ENCODE measurements around the gene MEN1.

MEN1 gene

DNA sequence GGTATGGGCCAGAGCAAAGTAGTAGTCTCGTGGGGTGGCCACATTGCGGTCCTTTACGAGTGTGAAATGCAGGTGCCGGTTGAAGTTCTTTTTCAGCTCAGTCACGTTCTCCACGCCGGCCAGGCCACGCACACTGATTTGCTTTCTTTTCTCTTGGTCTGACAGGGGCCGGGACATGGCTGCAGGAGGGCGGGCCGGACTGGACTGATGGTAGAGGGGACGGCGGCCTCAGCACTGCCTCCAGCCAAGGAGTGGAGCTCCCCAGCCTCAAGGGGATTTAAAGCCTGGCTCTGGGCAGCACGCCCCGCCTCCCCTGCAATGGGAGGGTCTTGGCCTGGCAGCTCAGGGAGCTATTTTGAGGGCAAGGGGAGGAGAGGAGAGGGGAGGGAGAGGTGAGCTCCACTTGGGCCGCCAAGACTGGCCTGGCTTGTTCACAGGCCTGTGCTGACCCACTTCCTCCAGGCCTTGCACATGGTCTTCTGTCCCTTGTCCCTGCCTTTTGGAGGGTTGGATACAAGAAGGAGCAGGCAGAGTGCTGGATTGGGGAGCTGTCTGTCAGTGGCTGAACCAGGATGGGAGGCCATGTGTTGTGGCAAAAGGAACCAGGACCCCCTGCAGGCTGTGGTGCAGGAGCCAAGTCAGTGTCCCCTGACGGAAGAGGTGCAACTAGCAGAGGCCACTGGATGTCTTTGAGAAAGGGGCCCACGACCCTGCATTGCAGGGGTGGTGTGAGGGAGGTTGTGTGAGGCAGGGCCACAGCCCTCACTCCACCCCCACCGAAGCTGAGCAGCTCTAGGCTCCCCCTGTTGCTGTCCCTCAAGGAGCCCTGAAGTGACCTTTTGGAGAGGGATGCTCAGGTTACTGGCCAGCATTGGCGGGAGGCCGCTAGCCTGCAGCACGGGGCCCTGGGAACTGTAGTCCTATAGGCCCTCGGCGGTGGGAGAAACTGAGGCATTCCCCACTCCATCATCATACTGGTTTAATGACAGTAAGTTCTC, 50.3 kb downstream of the MEN1 start, which contains the start of gene PYGM:
PYGM (minus strand) TSS at position 253 of the 998 bp plus-strand sequence; CDS start at position 177, 76 bp downstream.
- no peak for DNase-seq

DNA sequence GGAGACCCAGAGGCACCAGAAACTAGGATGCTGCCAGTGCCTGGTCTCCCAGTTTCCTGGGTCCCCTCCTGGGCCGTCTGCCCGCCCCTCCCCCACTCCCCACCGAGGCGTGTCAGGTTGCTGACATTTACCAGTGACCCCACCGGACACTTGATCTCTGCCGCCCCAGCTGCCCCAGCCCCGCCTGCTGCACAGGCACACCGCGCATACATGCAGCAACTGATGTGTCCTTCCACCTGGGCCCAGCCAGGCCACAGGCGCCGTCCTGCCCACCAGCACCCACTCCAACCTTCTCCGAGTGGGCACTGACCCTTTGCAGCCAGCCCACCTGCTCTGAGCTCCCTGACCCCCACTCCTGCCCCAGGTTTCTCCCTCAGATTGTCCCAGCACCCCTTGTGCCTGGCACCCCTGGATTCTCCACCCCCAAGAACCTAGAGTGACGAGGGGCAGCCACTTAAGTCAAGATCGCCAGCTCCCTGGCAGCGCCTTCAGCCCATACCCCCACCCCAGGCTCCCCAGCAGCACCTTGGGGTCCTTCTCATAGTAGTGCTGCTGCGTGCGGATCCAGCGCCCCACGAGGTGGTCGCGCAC, 51.1 kb downstream of the MEN1 start:
- no peak for DNase-seq

DNA sequence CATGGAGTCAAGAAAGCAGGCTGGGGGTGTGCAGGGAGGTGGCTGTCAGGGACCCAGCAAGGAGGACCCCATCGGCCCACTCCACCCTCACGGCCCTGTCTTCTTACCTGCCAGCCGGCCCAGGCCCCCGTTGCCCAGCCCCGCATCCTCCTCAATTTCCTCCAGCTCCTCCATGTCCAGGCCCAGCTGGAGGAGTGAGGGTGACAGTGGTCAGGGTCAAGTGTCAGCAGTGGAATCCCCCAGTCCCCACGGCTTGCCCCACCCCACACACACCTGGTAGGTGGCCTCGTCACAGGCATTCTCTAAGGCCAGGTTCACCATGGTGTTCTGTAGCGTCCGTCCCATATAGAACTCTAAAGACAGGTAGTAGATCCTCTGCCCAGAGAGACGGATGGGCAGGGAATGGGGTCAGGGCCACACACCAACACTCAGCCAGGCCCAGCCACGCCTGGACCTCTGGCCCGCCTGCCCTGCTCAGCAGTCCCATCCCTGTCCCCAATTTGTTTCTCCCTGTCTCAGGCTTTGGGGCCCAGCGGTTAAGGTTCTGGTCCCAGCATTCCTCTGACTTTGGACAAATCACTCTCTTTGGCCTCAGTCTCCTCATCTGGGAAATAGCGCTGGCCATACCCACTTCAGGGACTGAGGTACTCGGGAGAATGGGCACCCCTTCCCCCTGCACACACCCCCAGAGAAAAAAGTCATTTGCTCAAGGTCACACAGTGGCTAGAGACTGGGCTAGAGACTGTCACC, 51.8 kb downstream of the MEN1 start:
- DNase-seq = no peak

DNA sequence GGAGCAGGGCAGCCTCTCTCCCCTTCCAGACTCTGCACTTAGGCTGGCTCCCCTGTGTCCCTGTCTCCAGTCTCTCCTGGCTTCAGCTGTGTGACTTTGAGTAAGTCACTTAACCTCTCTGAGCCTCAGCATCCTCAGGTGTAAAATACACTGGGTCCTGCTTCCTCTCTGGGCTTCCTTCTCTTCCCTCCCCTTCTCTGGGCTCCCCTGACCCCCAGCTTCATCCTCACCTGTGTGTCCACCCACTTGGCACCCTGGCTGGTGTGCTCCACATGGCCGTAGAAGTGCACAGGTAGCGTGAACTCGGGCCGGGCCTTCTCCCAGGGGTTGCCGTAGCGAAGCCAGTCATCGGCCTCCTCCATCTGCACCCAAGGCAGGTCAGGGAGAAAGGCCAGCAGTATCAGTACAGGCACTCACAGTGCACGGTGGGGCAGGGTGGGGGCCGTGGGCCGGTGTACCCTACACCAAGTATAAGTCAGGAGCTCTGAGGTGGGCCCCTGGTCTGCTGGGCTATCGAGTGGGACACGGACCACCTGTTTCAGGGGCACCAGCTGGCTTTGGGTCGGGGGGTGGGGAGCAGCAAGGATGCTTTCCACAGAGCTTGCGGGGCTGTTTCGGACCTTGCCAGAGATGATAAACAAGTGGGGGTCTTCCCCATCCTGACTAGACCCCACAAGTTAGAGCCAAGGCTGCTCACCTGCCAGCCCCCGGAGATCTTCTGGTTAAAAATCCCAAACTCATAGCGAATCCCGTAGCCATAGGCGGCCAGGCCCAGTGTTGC, 52.6 kb downstream of the MEN1 start:
- DNase-seq = no peak

DNA sequence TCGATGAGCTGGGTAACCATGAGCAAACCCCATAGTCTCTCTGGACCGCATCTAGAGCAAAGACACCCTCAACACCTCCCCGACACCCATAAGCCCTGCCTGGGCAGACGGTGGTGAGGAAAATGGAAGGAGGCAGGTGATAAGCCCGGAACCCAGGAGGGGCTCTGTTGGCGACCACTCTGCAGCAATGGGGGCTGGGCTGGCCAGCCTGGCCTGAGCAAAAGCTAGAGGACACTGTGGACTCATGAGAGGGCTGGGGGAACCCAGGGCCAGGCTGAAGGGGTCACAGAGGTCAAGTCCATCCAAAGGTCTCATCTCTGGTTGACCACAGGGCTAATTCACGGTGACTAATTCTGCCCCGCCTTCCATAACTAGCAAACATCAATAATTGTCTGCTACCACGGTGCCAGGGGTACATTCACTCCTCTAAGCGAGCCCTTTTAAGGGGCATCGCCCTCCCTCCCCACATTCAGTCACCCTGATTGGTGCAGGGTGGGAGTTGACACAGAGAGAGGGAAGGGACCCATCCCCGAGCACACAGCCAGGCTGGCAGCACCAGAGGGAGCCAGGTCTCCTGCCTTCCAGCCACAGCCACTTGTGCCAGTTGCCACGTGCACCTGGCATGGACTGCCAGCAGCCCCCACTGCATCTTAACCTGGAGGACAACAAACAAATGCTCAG, 54.5 kb downstream of the MEN1 start:
- DNase-seq = no peak

DNA sequence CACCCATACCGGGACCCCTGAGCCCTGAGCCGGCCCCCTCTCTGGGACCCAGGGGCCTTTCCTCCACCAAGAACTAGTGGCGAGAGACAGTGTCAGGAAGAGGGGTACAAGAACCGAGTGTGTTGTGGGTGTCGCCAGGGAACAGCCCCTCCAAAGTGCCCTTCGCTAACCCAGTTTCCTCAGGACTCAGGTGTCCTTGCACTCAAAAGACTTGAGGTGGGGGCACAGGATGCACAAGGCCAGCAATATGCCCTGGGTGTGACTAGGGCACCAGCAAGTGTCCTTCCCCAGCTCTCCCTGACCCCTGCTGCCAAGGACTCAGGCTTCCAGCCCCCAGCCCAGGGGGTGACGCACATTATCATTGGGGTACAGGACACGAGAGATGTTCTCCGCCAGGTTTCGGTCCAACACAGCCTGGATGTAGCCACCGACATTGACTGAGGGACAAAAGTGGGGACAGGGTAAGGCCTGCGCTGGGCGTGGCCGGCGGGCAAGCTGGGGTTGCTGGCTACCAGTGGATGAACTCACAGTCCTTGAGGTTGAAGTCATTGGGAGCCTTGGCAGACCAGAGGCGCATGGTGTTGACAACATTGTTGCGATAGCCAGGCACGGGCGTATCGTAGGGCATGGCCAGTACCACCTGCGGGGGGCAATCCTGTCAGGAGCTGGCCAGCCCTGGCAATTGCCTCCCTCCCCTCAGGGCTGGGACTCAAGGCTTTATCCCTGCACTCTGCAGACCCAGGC, 55.3 kb downstream of the MEN1 start:
- no peak for DNase-seq

DNA sequence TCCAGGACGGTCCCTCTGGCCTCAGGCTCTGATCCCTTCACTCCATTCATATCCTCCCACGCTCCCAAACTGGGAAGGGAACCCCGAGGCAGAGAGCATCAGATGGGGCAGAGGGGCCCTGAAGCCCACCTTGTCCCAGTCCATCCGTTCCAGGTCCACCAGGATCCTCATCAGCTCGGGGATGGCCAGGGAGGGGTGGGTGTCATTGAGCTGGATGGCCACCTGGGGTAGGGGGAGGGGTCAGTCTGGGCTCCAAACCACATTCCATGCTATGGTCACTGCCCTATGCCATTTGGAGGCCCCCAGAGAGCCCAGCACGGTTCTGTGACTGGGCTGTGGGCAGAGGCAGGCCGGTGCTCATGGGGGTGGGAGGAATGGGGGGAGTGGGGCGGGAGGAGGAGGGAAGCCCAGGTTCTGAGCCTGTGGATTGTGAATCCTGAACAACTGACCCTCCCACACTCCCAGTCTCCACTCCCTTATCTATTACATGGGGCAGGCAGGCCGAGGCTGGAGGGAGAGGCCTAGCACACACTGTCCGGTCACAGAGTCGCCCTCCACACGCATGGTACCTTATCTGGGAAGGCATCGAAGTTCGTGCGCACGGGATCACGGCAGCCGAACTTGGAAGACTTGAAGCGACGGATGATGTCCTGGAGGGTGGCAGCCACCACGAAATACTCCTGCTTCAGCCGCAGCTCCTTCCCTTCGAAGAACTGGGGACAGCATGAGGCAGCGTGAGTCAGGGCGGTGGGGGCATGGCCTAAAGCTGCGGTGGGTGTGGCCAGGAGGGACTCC, 56.0 kb downstream of the MEN1 start:
- DNase-seq = no peak
